Neural cell (in vitro differentiated cells): ENCODE measurements around the gene SLC29A4. TPM values are rescaled to one million over a fixed set of nuclear protein-coding genes. Genes with fewer than 3 reads are reported as not detected.
"Not testable (repeated sequence)": the region's sequence is repeated elsewhere in the genome, so short reads cannot be mapped to it uniquely, and the experiment has no call there.

Experiments
- H2AFZ ChIP-seq: fragments of 200-600, 300-800 bp; sonication (generic), shearing (Covaris generic); 2 replicates; pipeline ENCODE4 v1.6.0; 2014; ENCODE audit warnings: low read depth, mild to moderate bottlenecking, antibody characterized with exemption, low read length, moderate library complexity
- H3F3A ChIP-seq: fragments of 200-600 bp; shearing (Covaris generic); 2 replicates; pipeline ENCODE4 v1.6.1; 2016; ENCODE audit warnings: mild to moderate bottlenecking, moderate library complexity, mixed read lengths, antibody characterized with exemption, low read length; ENCODE audit not compliant: insufficient read depth, poor library complexity, severe bottlenecking
- H3K27ac ChIP-seq: fragments of 200-600, 300-800 bp; sonication (generic), shearing (Covaris generic); 2 replicates; pipeline ENCODE4 v1.5.1; 2014; ENCODE audit warnings: mild to moderate bottlenecking, low read length, moderate library complexity
- H3K27me3 ChIP-seq: fragments of 300-800, 200-600 bp; sonication (generic), shearing (Covaris generic); 2 replicates; pipeline ENCODE4 v1.6.0; 2014; ENCODE audit warnings: mild to moderate bottlenecking, low read depth, low read length, moderate library complexity; ENCODE audit not compliant: insufficient read depth
- H3K36me3 ChIP-seq: fragments of 300-800, 200-600 bp; sonication (generic), shearing (Covaris generic); 2 replicates; pipeline ENCODE4 v1.5.1; 2014; ENCODE audit warnings: mild to moderate bottlenecking, antibody characterized with exemption, low read length, moderate library complexity; ENCODE audit not compliant: insufficient read depth
- H3K4me2 ChIP-seq: fragments of 300-800, 200-600 bp; sonication (generic), shearing (Covaris generic); 2 replicates; pipeline ENCODE4 v1.6.0; 2014; ENCODE audit warnings: mild to moderate bottlenecking, low read length
- H3K4me3 ChIP-seq: fragments of 300-800, 200-600 bp; sonication (generic), shearing (Covaris generic); 2 replicates; pipeline ENCODE4 v1.5.1; 2014; ENCODE audit warnings: mild to moderate bottlenecking, low read length, moderate library complexity
- H3K79me2 ChIP-seq: fragments of 200-600 bp; shearing (Covaris generic); replicated peaks from 2 replicates; pipeline ENCODE4 v1.6.0; 2014; ENCODE audit warnings: mild to moderate bottlenecking, low read length, moderate library complexity; ENCODE audit not compliant: insufficient read depth
- H3K9ac ChIP-seq: fragments of 300-800, 200-600 bp; sonication (generic), shearing (Covaris generic); 2 replicates; pipeline ENCODE4 v1.6.1; 2016; ENCODE audit warnings: mild to moderate bottlenecking, low read length, mixed read lengths
- H3K9me2 ChIP-seq: fragments of 200-600 bp; shearing (Covaris generic); 2 replicates; pipeline ENCODE4 v1.6.1; 2016; ENCODE audit warnings: mild to moderate bottlenecking, low read length, mixed read lengths; ENCODE audit not compliant: insufficient read depth
- H3K9me3 ChIP-seq: fragments of 200-600, 300-800 bp; sonication (generic), shearing (Covaris generic); 2 replicates; pipeline ENCODE4 v1.6.1; 2016; ENCODE audit warnings: mild to moderate bottlenecking, mixed run types, low read length, moderate library complexity, mixed read lengths
- H4K20me1 ChIP-seq: fragments of 200-600 bp; shearing (Covaris generic); 2 replicates; pipeline ENCODE4 v1.6.1; 2016; ENCODE audit warnings: mild to moderate bottlenecking, mixed run types; ENCODE audit not compliant: insufficient read depth
- EZH2 ChIP-seq: fragments of 200-600, 300-800 bp; shearing (Covaris generic), sonication (generic); IDR thresholded peaks from 2 replicates; pipeline ENCODE4 v1.6.1; 2014; ENCODE audit warnings: antibody characterized with exemption, low read length, borderline replicate concordance, mild to moderate bottlenecking; ENCODE audit not compliant: insufficient read depth, poor library complexity, severe bottlenecking
- POLR2AphosphoS5 ChIP-seq: IDR thresholded peaks from 2 replicates; pipeline ENCODE4 v1.6.1; 2012
- REST ChIP-seq: IDR thresholded peaks from 2 replicates; pipeline ENCODE4 v1.6.1; 2012; ENCODE audit warnings: borderline replicate concordance
- SMC3 ChIP-seq: fragments of 450-650 bp; conservative IDR thresholded peaks from 2 replicates; pipeline ENCODE4 v1.6.1; 2014; ENCODE audit warnings: antibody characterized with exemption, mild to moderate bottlenecking, moderate library complexity; ENCODE audit not compliant: poor library complexity
- TAF1 ChIP-seq: IDR thresholded peaks from 2 replicates; pipeline ENCODE4 v1.6.1; 2012; ENCODE audit warnings: low read depth
- polyA plus RNA-seq: library from polyadenylated mRNA; depleted of rRNA; stranded (reverse); fragments of >200 nt; gene quantifications from 2 replicates; pipeline ENCODE4 v1.2.3, GENCODE V29; 2014
- TF ChIP-seq, protein P1 (sequence below): fragments of 450-650 bp; IDR thresholded peaks from 2 replicates; pipeline ENCODE4 v1.5.1; 2014; ENCODE audit warnings: antibody characterized with exemption, mild to moderate bottlenecking, moderate library complexity; ENCODE audit not compliant: poor library complexity, severe bottlenecking

The SLC29A4 gene
- polyA plus RNA-seq, 1 donor from 2014 or later = 32.4 TPM

GRCh38 chr7:5270788-5271187 lies 12.0 kb upstream of the SLC29A4 start:
- Histone ChIP-seq H3K36me3 (no peaks in the 10 kb centered on the region), H3K9ac (no peak overlapping the region), H3F3A (no peaks in the 10 kb centered on the region), H2AFZ (no peak overlapping the region), H3K4me3 (no peak overlapping the region), H3K4me2 (no peak overlapping the region), H3K9me3 (no peaks in the 10 kb centered on the region), H3K27me3 (no peaks in the 10 kb centered on the region), H3K27ac (no peak overlapping the region), H3K9me2 (no peaks in the 10 kb centered on the region), H4K20me1 (no peaks in the 10 kb centered on the region), H3K79me2 (no peaks in the 10 kb centered on the region)
- no peak for TF ChIP-seq REST
- no peak for TF ChIP-seq EZH2
- TF ChIP-seq POLR2AphosphoS5 = no peak
- TF ChIP-seq, protein P1, sequence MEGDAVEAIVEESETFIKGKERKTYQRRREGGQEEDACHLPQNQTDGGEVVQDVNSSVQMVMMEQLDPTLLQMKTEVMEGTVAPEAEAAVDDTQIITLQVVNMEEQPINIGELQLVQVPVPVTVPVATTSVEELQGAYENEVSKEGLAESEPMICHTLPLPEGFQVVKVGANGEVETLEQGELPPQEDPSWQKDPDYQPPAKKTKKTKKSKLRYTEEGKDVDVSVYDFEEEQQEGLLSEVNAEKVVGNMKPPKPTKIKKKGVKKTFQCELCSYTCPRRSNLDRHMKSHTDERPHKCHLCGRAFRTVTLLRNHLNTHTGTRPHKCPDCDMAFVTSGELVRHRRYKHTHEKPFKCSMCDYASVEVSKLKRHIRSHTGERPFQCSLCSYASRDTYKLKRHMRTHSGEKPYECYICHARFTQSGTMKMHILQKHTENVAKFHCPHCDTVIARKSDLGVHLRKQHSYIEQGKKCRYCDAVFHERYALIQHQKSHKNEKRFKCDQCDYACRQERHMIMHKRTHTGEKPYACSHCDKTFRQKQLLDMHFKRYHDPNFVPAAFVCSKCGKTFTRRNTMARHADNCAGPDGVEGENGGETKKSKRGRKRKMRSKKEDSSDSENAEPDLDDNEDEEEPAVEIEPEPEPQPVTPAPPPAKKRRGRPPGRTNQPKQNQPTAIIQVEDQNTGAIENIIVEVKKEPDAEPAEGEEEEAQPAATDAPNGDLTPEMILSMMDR = no peak
- TF ChIP-seq TAF1 = no peak

GRCh38 chr7:5273831-5274405 lies 8.8 kb upstream of the SLC29A4 start:
- H2AFZ ChIP-seq, H3K9me3 ChIP-seq, H3K27me3 ChIP-seq, H3K27ac ChIP-seq, H3F3A ChIP-seq, H3K9me2 ChIP-seq, H4K20me1 ChIP-seq, H3K9ac ChIP-seq, H3K36me3 ChIP-seq, H3K4me3 ChIP-seq, H3K79me2 ChIP-seq, H3K4me2 ChIP-seq: not testable (repeated sequence)

DNA sequence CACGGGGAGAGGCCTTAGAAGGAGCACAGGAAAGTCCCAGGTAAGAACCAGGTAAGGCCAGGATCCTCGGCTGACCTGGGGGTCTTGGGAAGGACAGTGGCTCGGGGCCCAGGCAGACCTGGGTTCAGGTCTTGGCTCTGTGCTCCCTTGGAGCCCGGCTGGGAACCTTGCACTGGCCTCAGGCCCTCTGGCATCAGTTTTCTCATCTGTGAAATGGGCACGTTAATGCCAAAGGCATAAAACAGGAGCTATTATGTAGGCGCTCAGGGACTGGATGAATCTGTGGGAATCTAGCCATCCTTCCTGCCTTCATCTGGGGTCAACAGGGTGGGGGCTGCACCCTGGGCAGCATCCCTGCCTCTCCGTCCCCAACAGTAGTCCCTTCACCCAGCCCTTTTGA lies 8.3 kb upstream of the SLC29A4 start:
- H3K27ac ChIP-seq = no peak overlapping the region
- H2AFZ ChIP-seq = no peak overlapping the region
- no peaks in the 10 kb centered on the region for H3F3A ChIP-seq
- H3K9me3 ChIP-seq = no peaks in the 10 kb centered on the region
- H3K4me2 ChIP-seq = no peak overlapping the region
- H3K27me3 ChIP-seq = no peaks in the 10 kb centered on the region
- no peaks in the 10 kb centered on the region for H3K36me3 ChIP-seq
- H3K9me2 ChIP-seq = no peaks in the 10 kb centered on the region
- H3K9ac ChIP-seq = no peak overlapping the region
- TF ChIP-seq POLR2AphosphoS5 = no peak
- TF ChIP-seq SMC3 = no peak
- H3K4me3 ChIP-seq = no peak overlapping the region
- no peaks in the 10 kb centered on the region for H4K20me1 ChIP-seq
- H3K79me2 ChIP-seq = no peaks in the 10 kb centered on the region

DNA sequence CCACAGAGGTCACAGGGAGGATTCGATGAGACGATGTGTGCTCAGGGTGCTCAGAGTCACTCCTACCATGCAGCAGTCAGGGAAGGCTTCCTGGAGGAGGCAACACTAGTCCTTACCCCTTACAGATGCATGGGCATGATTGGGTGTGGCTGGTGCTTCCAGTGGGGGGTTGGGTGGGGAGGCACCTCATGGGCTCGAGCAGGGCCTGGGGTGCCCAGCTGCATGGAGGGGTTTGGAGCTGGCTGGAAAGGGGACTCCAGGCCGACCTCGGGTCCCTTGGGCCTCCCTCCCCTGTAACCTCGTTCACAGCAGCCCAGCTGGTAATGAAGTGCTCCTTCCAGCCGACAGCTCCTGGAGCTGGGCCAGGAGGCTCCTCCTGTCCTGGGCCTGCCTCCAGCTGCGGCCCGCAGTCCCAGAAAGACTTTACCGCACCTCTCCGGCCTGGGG lies 7.7 kb upstream of the SLC29A4 start:
- not testable (repeated sequence) for H2AFZ ChIP-seq, H3K36me3 ChIP-seq, H3K27ac ChIP-seq, H3F3A ChIP-seq, H4K20me1 ChIP-seq, H3K4me3 ChIP-seq, H3K9me2 ChIP-seq, H3K27me3 ChIP-seq, H3K9ac ChIP-seq, H3K79me2 ChIP-seq, H3K9me3 ChIP-seq, H3K4me2 ChIP-seq

DNA sequence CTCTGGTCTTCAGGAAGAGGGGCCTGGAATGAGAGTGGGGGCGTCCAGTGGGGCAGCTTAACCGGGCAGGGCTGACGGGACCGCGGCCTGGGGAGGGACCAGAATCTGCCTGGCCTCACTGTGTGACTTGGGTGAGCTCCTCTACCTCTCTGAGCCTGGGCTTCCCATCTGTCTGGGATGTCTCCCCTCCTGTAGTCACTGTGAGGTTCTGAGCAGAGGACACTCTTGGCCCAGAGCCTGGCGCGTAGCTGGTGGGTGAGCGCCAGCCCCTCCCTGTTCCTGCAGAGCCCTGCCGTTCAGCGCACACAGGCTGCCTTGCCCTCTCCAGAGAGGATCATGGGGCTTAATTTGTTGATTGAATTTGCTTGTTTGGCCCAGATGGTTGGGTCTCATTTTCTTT lies 7.2 kb upstream of the SLC29A4 start:
- H3K9me2 ChIP-seq, H3K4me3 ChIP-seq, H3K27ac ChIP-seq, H4K20me1 ChIP-seq, H3K27me3 ChIP-seq, H3F3A ChIP-seq, H3K4me2 ChIP-seq, H2AFZ ChIP-seq, H3K9ac ChIP-seq, H3K9me3 ChIP-seq, H3K36me3 ChIP-seq, H3K79me2 ChIP-seq: not testable (repeated sequence)

DNA sequence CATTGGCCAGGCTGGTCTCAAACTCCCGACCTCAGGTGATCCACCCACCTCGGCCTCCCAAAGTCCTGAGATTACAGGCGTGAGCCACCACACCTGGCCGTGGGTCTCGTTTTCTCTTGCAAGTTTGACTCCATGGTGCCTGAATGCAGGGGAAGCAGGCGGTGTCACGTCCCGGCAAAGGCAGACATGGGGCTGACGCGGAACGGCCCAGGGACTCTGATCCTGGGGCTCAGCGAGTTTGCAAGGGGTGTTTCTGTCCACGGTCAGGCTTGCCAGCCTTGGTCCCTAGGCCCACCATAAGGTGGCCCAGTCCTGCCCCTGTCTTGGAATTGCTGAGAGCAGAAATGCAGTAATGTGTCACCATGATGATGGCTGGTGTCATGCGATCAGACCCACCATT lies 6.6 kb upstream of the SLC29A4 start:
- not testable (repeated sequence) for H3K36me3 ChIP-seq, H2AFZ ChIP-seq, H3K27me3 ChIP-seq, H3K9me3 ChIP-seq, H3K79me2 ChIP-seq, H3F3A ChIP-seq, H3K4me3 ChIP-seq, H4K20me1 ChIP-seq, H3K4me2 ChIP-seq, H3K9me2 ChIP-seq, H3K27ac ChIP-seq, H3K9ac ChIP-seq
